Measurements from ENCODE around the gene SERINC3. TPM values are rescaled to one million over a fixed set of nuclear protein-coding genes. Genes with fewer than 3 reads are reported as not detected.
"Not testable (repeated sequence)": the region's sequence is repeated elsewhere in the genome, so short reads cannot be mapped to it uniquely, and the experiment has no call there.

SERINC3 gene
- total RNA-seq, 2 donors from 2014 or later: 46.7 to 83.8 TPM

- no peaks in the 10 kb centered on the region for H3K27me3 Mint-ChIP-seq
- peaks cover 7% of the 10 kb centered on the region for H3K36me3 Mint-ChIP-seq
- DNase-seq (ENCODE audit: low spot score): no peak
- H3K4me3 Mint-ChIP-seq: peak overlapping the region; percentile 91
- no peaks in the 10 kb centered on the region for H3K9me3 Mint-ChIP-seq
- peaks cover 24 to 31% of the 10 kb centered on the region in 2 donors for H3K4me1 Mint-ChIP-seq (ENCODE audit: low read depth in 2 of 2)
- peak overlapping the region; percentile 90 to 94 for H3K27ac Mint-ChIP-seq
- ATAC-seq: no peak
Observed at GRCh38 chr20:44477151-44477550, 44.7 kb downstream of the SERINC3 start.

DNA sequence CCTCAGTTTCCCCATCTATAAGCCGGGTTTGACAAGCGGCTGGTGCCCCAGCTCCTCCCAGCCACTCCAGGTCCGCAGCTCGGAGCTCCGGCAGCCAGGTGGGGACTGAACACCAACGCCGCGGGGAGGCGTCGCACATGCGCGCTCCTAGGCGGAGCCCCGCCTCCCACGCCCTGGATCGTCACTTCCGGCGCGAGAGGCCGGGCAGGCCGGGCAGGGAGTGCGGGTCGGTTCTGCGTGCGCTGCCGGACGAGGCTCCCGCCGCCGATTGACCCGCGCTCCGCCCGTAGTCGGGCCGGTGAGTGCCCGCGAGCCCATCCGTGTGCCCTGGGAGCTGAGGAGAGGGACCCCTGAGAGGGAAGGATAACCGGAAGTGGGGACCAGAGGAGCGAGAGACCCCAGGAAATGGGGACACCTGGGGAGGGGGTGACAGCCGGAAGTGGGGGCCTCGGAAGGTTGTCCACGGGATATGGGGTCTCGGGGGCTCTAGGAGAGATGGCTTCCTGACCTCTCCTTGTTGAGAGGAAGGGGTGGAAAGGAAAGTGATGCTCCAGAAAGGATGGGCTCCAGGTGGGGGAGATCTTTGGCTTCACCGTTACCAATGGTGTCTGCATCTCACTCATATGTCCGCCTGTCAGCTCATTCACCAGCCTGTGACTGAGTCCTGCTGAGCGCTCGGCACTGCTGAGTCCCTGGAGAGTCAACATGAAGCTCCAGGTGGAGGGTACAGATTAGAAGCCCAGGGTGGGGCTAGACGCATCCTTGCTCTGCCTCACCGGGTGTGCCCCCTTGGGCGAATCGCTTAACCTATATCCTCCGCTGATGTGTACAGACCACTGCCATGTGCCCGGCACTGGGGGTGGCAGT, 45.9 kb downstream of the SERINC3 start, which contains the start of gene TTPAL:
Gene TTPAL (plus strand): TSS at position 181 of the 867 bp plus-strand sequence. CDS start 4,126 bp downstream, outside the sequence.
- H3K36me3 Mint-ChIP-seq: no peaks in the 10 kb centered on the region
- peak within 1 kb of the TSS; percentile 91 for H3K4me3 Mint-ChIP-seq
- DNase-seq (ENCODE audit: low spot score) (peak; percentile 94), ATAC-seq (peak; percentile 99)
- H3K27ac Mint-ChIP-seq: peak within 1 kb of the TSS; percentile 90 to 94
- no peaks in the 10 kb centered on the region for H3K9me3 Mint-ChIP-seq
- H3K27me3 Mint-ChIP-seq: no peaks in the 10 kb centered on the region
- peaks cover 20 to 26% of the 10 kb centered on the region in 2 donors for H3K4me1 Mint-ChIP-seq (ENCODE audit: low read depth in 2 of 2)

DNA sequence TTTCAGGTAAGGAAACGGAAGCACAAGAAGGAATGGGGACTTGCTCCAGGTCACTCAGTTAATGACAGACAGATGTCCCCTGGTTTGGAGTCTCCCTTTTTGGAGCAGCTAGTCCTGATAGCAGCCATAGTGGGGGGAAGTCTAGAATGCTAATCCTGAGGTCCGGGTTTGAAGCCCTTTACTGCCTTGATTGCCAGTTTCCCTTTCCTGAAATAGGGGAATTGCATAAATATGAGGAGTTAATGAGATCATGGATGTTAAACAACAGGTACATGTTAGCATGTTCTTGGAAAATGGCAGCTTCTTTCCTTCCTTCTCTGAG, 46.5 kb downstream of the SERINC3 start:
- ATAC-seq: no peak
- H3K4me1 Mint-ChIP-seq (ENCODE audit: low read depth in 2 of 2): peaks cover 20% of the 10 kb centered on the region in 2 donors
- H3K36me3 Mint-ChIP-seq: no peaks in the 10 kb centered on the region
- no peaks in the 10 kb centered on the region for H3K27me3 Mint-ChIP-seq
- peak overlapping the region; percentile 90 to 94 for H3K27ac Mint-ChIP-seq
- peak overlapping the region; percentile 91 for H3K4me3 Mint-ChIP-seq
- DNase-seq (ENCODE audit: low spot score): no peak
- H3K9me3 Mint-ChIP-seq: no peaks in the 10 kb centered on the region

DNA sequence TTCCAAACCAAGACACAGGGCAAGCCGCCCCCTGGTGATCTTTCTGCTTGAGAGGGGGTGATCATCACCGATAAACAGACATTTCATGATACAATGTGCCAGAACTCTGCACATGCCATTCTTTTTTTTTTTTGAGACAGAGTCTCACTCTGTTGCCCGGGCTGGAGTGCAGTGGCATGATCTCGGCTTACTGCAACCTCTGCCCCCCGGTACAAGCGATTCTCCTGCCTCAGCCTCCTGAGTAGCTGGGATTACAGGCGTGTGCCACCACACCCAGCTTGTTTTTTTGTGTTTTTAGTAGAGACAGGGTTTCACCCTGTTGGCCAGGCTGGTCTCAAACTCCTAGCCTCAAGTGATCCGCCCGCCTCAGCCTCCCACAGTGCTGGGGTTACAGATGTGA, 49.6 kb downstream of the SERINC3 start:
- H3K9me3 Mint-ChIP-seq; H3K27ac Mint-ChIP-seq; ATAC-seq; H3K4me3 Mint-ChIP-seq; DNase-seq (ENCODE audit: low spot score); H3K36me3 Mint-ChIP-seq; H3K27me3 Mint-ChIP-seq: not testable (repeated sequence)
- H3K4me1 Mint-ChIP-seq (ENCODE audit: low read depth in 2 of 2): peaks cover 19 to 20% of the 10 kb centered on the region in 2 donors

GRCh38 chr20:44471481-44471882, 50.4 kb downstream of the SERINC3 start:
- no peak overlapping the region for H3K4me3 Mint-ChIP-seq
- no peak overlapping the region for H3K27ac Mint-ChIP-seq
- no peaks in the 10 kb centered on the region for H3K36me3 Mint-ChIP-seq
- no peaks in the 10 kb centered on the region for H3K9me3 Mint-ChIP-seq
- ATAC-seq (no peak), DNase-seq (ENCODE audit: low spot score) (no peak)
- no peaks in the 10 kb centered on the region for H3K27me3 Mint-ChIP-seq
- H3K4me1 Mint-ChIP-seq (ENCODE audit: low read depth in 2 of 2): peaks cover 11 to 12% of the 10 kb centered on the region in 2 donors

GRCh38 chr20:44470327-44470726, 51.5 kb downstream of the SERINC3 start:
- H3K4me3 Mint-ChIP-seq: no peak overlapping the region
- H3K27ac Mint-ChIP-seq: no peak overlapping the region
- ATAC-seq (no peak), DNase-seq (ENCODE audit: low spot score) (no peak)
- no peaks in the 10 kb centered on the region for H3K27me3 Mint-ChIP-seq
- H3K4me1 Mint-ChIP-seq (ENCODE audit: low read depth in 2 of 2): peaks cover 4 to 5% of the 10 kb centered on the region in 2 donors
- no peaks in the 10 kb centered on the region for H3K9me3 Mint-ChIP-seq
- H3K36me3 Mint-ChIP-seq: no peaks in the 10 kb centered on the region

GRCh38 chr20:44468044-44468782, 53.7 kb downstream of the SERINC3 start:
- no peaks in the 10 kb centered on the region for H3K9me3 Mint-ChIP-seq
- H3K4me1 Mint-ChIP-seq (ENCODE audit: low read depth in 2 of 2): no peaks in the 10 kb centered on the region
- DNase-seq (ENCODE audit: low spot score): no peak
- no peak for ATAC-seq
- H3K36me3 Mint-ChIP-seq: no peaks in the 10 kb centered on the region
- H3K27ac Mint-ChIP-seq: no peak overlapping the region
- no peak overlapping the region for H3K4me3 Mint-ChIP-seq
- no peaks in the 10 kb centered on the region for H3K27me3 Mint-ChIP-seq

GRCh38 chr20:44467289-44467883, 54.5 kb downstream of the SERINC3 start:
- H3K36me3 Mint-ChIP-seq: no peaks in the 10 kb centered on the region
- DNase-seq (ENCODE audit: low spot score) (no peak), ATAC-seq (no peak)
- H3K27ac Mint-ChIP-seq: no peak overlapping the region
- no peak overlapping the region for H3K4me3 Mint-ChIP-seq
- H3K4me1 Mint-ChIP-seq (ENCODE audit: low read depth in 2 of 2): no peaks in the 10 kb centered on the region
- H3K27me3 Mint-ChIP-seq: peaks cover 0 to 2% of the 10 kb centered on the region in 2 donors
- H3K9me3 Mint-ChIP-seq: no peaks in the 10 kb centered on the region

DNA sequence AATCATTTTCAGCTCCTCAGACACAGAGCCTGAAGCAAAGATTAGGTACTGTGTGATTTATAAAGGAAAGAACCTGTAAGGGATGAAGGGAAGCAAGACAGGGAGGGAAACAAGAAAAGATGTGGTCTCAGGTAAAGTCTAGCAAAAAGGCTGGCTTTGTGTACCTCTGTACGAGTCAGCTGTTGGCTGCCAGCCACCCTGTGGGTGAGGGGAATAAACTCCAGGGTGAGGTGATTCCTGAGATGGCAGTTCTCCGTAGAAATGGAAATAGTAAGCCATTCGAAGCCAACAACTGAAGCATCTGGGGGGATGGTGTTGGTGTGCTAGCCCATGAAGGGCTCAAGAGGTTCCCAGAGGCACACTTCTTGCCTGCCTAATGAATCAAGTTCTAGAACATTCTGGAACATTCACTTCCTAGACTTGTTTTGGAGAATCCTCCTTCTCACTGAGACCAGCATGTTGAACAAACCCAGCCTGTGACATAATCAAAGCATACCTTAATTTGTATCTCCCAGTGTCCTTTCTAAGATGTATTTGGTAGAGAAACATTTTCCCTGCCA, 56.8 kb downstream of the SERINC3 start:
- Mint-ChIP-seq H3K4me3 (no peak overlapping the region), H3K36me3 (no peaks in the 10 kb centered on the region), H3K27ac (peak overlapping the region in 1 of 2 donors; percentile 54), H3K27me3 (peaks cover 0 to 4% of the 10 kb centered on the region in 2 donors), H3K9me3 (no peaks in the 10 kb centered on the region), H3K4me1 (ENCODE audit: low read depth in 2 of 2) (no peaks in the 10 kb centered on the region)
- DNase-seq (ENCODE audit: low spot score): no peak
- ATAC-seq: no peak

DNA sequence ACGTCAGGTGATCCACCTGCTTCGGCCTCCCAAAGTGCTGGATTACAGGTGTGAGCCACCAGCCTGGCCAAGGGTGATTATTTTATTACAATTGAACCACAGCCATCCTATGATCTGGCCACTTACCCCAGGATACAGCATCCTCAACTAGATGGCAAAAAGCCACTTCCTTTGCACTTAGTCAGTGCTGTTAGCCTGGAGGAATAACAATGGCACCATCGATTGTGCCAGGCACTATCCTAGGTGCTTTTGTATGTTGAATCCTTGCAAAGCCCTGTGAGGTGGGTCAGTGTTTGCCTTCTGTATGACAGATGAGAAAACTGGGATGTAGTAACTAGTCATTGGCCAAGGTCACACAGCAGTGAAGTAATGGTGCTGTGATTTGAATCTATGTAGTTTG, 57.4 kb downstream of the SERINC3 start:
- Mint-ChIP-seq H3K27me3 (peaks cover 0 to 4% of the 10 kb centered on the region in 2 donors), H3K9me3 (no peaks in the 10 kb centered on the region), H3K4me3 (no peak overlapping the region), H3K36me3 (no peaks in the 10 kb centered on the region), H3K27ac (no peak overlapping the region), H3K4me1 (ENCODE audit: low read depth in 2 of 2) (no peaks in the 10 kb centered on the region)
- DNase-seq (ENCODE audit: low spot score) (no peak), ATAC-seq (no peak)

DNA sequence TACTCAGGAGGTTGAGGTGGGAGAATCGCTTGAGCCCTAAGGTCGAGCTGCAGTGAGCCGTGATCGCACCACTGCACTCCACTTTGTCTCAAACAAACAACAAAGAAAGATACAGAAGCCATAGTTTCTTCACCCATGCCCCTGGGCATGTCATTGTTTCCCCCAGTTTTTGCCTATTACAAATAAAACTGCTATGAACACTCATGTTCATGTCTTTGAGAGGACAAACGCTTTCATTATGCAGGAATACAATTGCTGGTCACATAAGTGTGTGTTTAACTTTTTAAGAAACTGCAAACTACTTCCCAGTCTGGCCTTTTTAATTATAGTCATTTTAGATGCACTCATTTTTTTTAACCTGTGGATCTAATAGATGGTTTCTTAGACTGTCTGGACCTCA, 58.4 kb downstream of the SERINC3 start:
- no peak overlapping the region for H3K4me3 Mint-ChIP-seq
- DNase-seq (ENCODE audit: low spot score): no peak

DNA sequence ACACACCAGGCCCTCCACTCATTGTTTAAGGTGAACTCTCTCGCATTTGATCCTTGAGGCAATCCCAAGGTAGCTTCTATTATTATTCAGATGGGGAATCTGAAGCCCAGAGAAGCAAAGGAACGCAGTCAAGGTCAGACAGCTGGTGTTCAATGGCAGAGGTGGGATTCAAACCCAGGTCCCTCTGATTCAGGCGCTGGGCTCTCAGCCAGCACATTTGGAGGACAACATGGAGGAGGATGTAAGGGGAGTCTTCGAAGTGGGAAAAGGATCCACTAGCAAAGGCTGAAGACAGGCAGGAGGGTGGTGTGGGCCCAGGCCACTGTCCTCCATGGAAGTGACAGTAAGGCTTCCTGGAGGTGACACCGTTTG, 60.1 kb downstream of the SERINC3 start:
- Mint-ChIP-seq H3K36me3 (no peaks in the 10 kb centered on the region), H3K4me1 (ENCODE audit: low read depth in 2 of 2) (no peaks in the 10 kb centered on the region), H3K4me3 (no peak overlapping the region), H3K27me3 (peaks cover 0 to 4% of the 10 kb centered on the region in 2 donors), H3K9me3 (no peaks in the 10 kb centered on the region), H3K27ac (no peak overlapping the region)
- DNase-seq (ENCODE audit: low spot score) (no peak), ATAC-seq (no peak)

More for the DNA sequence above, 58.4 kb downstream of the SERINC3 start:
- no peak overlapping the region for H3K27ac Mint-ChIP-seq
- no peaks in the 10 kb centered on the region for H3K4me1 Mint-ChIP-seq (ENCODE audit: low read depth in 2 of 2)
- no peaks in the 10 kb centered on the region for H3K36me3 Mint-ChIP-seq
- H3K27me3 Mint-ChIP-seq: peaks cover 0 to 4% of the 10 kb centered on the region in 2 donors
- ATAC-seq: no peak
- H3K9me3 Mint-ChIP-seq: no peaks in the 10 kb centered on the region

DNA sequence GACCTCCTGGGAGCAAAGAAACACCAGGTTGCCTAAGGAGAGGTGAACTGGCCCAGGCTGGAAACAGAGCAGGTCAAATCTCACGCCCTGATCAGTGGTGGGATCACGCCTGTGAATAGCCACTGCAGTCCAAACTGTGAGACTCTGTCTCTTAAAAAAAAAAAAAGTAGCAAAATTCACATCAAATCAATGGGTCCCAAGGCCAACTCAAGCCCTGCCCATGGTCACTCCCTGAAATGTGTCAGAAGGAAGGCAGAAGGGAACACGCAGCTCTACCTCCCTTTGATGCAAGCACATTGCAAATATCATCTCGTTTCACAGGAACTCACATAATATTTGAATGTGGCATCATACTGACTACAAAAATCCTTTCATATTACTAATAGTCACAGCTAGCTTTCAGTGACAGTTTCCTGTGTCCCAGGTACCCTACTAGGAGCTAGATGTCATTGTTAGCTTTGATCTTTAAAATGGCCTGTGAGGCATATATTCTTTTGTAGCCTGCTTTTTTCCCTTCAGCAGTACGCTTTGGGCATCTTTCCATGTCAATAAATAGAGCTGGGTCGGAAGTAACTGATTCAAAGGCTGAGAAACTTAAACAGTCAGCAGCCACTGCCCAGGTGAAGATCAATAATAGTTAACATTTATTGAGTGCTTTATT, 60.6 kb downstream of the SERINC3 start:
- no peak overlapping the region for H3K4me3 Mint-ChIP-seq
- peaks cover 0 to 4% of the 10 kb centered on the region in 2 donors for H3K27me3 Mint-ChIP-seq
- no peak overlapping the region for H3K27ac Mint-ChIP-seq
- DNase-seq (ENCODE audit: low spot score): no peak
- H3K4me1 Mint-ChIP-seq (ENCODE audit: low read depth in 2 of 2): no peaks in the 10 kb centered on the region
- no peaks in the 10 kb centered on the region for H3K36me3 Mint-ChIP-seq
- H3K9me3 Mint-ChIP-seq: no peaks in the 10 kb centered on the region
- ATAC-seq: no peak
